WTC11 (cell line): ENCODE results near the gene ACTA2. TPM values are rescaled to one million over a fixed set of nuclear protein-coding genes. Genes with fewer than 3 reads are reported as not detected.

Experiments used
- ATAC-seq: fragments of 200-7000 bp; cut with Tn5 transposase; 2 replicates; pipeline ENCODE4 v1.10.0; 2021; ENCODE audit warnings: mild to moderate bottlenecking, moderate library complexity
- CTCF ChIA-PET: fragments of 300-600 bp; sonication (Branson Sonifier 250); formaldehyde crosslinking; loops from one replicate; lab custom pipeline; 2021; ENCODE audit warnings: antibody characterized with exemption; lab: Charles Lee
- POLR2A ChIA-PET: fragments of 350-600 bp; sonication (Branson Sonifier 250); formaldehyde crosslinking; loops from one replicate; lab custom pipeline; 2021; ENCODE audit warnings: antibody characterized with exemption; lab: Charles Lee
- DNase-seq: peaks from one replicate; pipeline ENCODE4 v3.0.0; 2021; ENCODE audit warnings: low spot score
- H3K27ac Mint-ChIP-seq: 2 replicates; pipeline ENCODE4 v1.8.0; 2021; ENCODE audit warnings: mixed read lengths
- H3K27me3 Mint-ChIP-seq: 2 replicates; pipeline ENCODE4 v1.8.0; 2021; ENCODE audit warnings: low read depth, mild to moderate bottlenecking, moderate library complexity, mixed read lengths
- H3K36me3 Mint-ChIP-seq: 2 replicates; pipeline ENCODE4 v1.8.0; 2021; ENCODE audit warnings: mixed read lengths
- H3K4me1 Mint-ChIP-seq: 2 replicates; pipeline ENCODE4 v1.8.0; 2022; ENCODE audit warnings: mixed read lengths
- H3K4me3 Mint-ChIP-seq: 2 replicates; pipeline ENCODE4 v1.8.0; 2021; ENCODE audit warnings: mild to moderate bottlenecking, moderate library complexity, mixed read lengths
- H3K9me3 Mint-ChIP-seq: 2 replicates; pipeline ENCODE4 v1.8.0; 2021; ENCODE audit warnings: mixed read lengths
- ATF6 ChIP-seq: sonication (generic); formaldehyde crosslinking; IDR thresholded peaks from 2 replicates; pipeline ENCODE4 v1.8.1; 2023; ENCODE audit warnings: mild to moderate bottlenecking, missing genetic modification reagents
- CREB1 ChIP-seq: sonication (generic); formaldehyde crosslinking; IDR thresholded peaks from 2 replicates; pipeline ENCODE4 v1.8.0; 2023; ENCODE audit warnings: mild to moderate bottlenecking, missing genetic modification reagents
- E2F1 ChIP-seq: sonication (generic); formaldehyde crosslinking; IDR thresholded peaks from 2 replicates; pipeline ENCODE4 v1.8.0; 2022; ENCODE audit warnings: mild to moderate bottlenecking, missing genetic modification reagents
- E2F5 ChIP-seq: sonication (generic); formaldehyde crosslinking; IDR thresholded peaks from 2 replicates; pipeline ENCODE4 v1.8.1; 2022; ENCODE audit warnings: mild to moderate bottlenecking, moderate library complexity, missing genetic modification reagents
- FOXJ3 ChIP-seq: sonication (generic); formaldehyde crosslinking; IDR thresholded peaks from 2 replicates; pipeline ENCODE4 v1.9.0; 2021; ENCODE audit warnings: missing genetic modification reagents, mild to moderate bottlenecking, borderline replicate concordance
- FOXP1 ChIP-seq: sonication (generic); formaldehyde crosslinking; IDR thresholded peaks from 2 replicates; pipeline ENCODE4 v1.8.0; 2022; ENCODE audit warnings: missing genetic modification reagents, mild to moderate bottlenecking, moderate library complexity, borderline replicate concordance
- HMGA2 ChIP-seq: fragments of 250-450 bp; sonication (Bioruptor Pico); IDR thresholded peaks from 2 replicates; pipeline ENCODE4 v1.4.0; 2021; ENCODE audit warnings: mild to moderate bottlenecking, moderate library complexity
- JUN ChIP-seq: sonication (generic); formaldehyde crosslinking; IDR thresholded peaks from 2 replicates; pipeline ENCODE4 v1.8.0; 2023; ENCODE audit warnings: mild to moderate bottlenecking, missing genetic modification reagents
- MAX ChIP-seq: sonication (generic); formaldehyde crosslinking; IDR thresholded peaks from 2 replicates; pipeline ENCODE4 v1.8.0; 2022; ENCODE audit warnings: mild to moderate bottlenecking, missing genetic modification reagents
- NFYB ChIP-seq: sonication (generic); formaldehyde crosslinking; conservative IDR thresholded peaks from 2 replicates; pipeline ENCODE4 v1.8.0; 2022; ENCODE audit warnings: low read depth, missing genetic modification reagents
- RELA ChIP-seq: sonication (generic); formaldehyde crosslinking; IDR thresholded peaks from 2 replicates; pipeline ENCODE4 v1.8.1; 2022; ENCODE audit warnings: missing genetic modification reagents, mild to moderate bottlenecking, borderline replicate concordance
- SP1 ChIP-seq: sonication (generic); formaldehyde crosslinking; conservative IDR thresholded peaks from 2 replicates; pipeline ENCODE4 v1.8.1; 2022; ENCODE audit warnings: missing genetic modification reagents
- STAT6 ChIP-seq: sonication (generic); formaldehyde crosslinking; conservative IDR thresholded peaks from 2 replicates; pipeline ENCODE4 v1.8.1; 2023; ENCODE audit warnings: mild to moderate bottlenecking, low read depth, missing genetic modification reagents, moderate library complexity
- USF2 ChIP-seq: sonication (generic); formaldehyde crosslinking; IDR thresholded peaks from 2 replicates; pipeline ENCODE4 v1.8.1; 2023; ENCODE audit warnings: mild to moderate bottlenecking, missing genetic modification reagents, moderate library complexity
- ZNF317 ChIP-seq: sonication (generic); formaldehyde crosslinking; IDR thresholded peaks from 2 replicates; pipeline ENCODE4 v1.8.1; 2023; ENCODE audit warnings: low read depth, mild to moderate bottlenecking, moderate library complexity, missing genetic modification reagents, borderline replicate concordance
- ZNF512 ChIP-seq: sonication (generic); formaldehyde crosslinking; IDR thresholded peaks from 2 replicates; pipeline ENCODE4 v1.8.1; 2022; ENCODE audit warnings: missing genetic modification reagents, borderline replicate concordance
- total RNA-seq: library from RNA; stranded (reverse); gene quantifications from 3 replicates; pipeline ENCODE4 v1.2.3, GENCODE V29; 2021

Gene ACTA2
- total RNA-seq, 1 experiment from 2014 or later, result 4.4 TPM

GRCh38 chr10:88968391-88968790 is 15.8 kb upstream of the ACTA2 start:
- Mint-ChIP-seq H3K9me3 (no peaks in the 10 kb centered on the region), H3K4me3 (no peak overlapping the region), H3K27me3 (no peaks in the 10 kb centered on the region), H3K4me1 (peaks cover 22% of the 10 kb centered on the region), H3K36me3 (no peaks in the 10 kb centered on the region), H3K27ac (no peak overlapping the region)
- TF ChIP-seq STAT6 (CRISPR knock-in tag) (no peak), ZNF317 (no peak), ATF6 (CRISPR knock-in tag) (no peak), RELA (no peak), ZNF512 (CRISPR knock-in tag) (no peak), JUN (no peak), NFYB (CRISPR knock-in tag) (no peak), FOXJ3 (CRISPR knock-in tag) (no peak), SP1 (CRISPR knock-in tag) (no peak), MAX (CRISPR knock-in tag) (no peak)
- ChIA-PET CTCF (no interaction called here), POLR2A (no interaction called here)
- ATAC-seq, result no peak
- no peak for DNase-seq

- Mint-ChIP-seq H3K27ac (no peak overlapping the region), H3K27me3 (no peaks in the 10 kb centered on the region), H3K4me1 (peaks cover 22% of the 10 kb centered on the region), H3K9me3 (no peaks in the 10 kb centered on the region), H3K4me3 (no peak overlapping the region), H3K36me3 (no peaks in the 10 kb centered on the region)
- ATAC-seq, result no peak
- CTCF ChIA-PET, result interaction anchor here (1.1 kb wide), 1 partner anchor 32 kb away, joined by 4 read pairs; no protein-coding TSS in a partner anchor
- no peak for DNase-seq
- POLR2A ChIA-PET, result no interaction called here
- TF ChIP-seq HMGA2 (CRISPR knock-in tag) (no peak), FOXJ3 (CRISPR knock-in tag) (no peak), E2F1 (CRISPR knock-in tag) (no peak), CREB1 (CRISPR knock-in tag) (no peak), USF2 (CRISPR knock-in tag) (no peak), FOXP1 (CRISPR knock-in tag) (no peak), JUN (no peak), E2F5 (CRISPR knock-in tag) (no peak)
Observed at GRCh38 chr10:88966797-88967196, 14.2 kb upstream of the ACTA2 start.
